GM21390 (cell line): ENCODE measurements around the gene NCF1.
"Not testable (repeated sequence)": the region's sequence is repeated elsewhere in the genome, so short reads cannot be mapped to it uniquely, and the experiment has no call there.

Source experiments
- ATAC-seq: cut with Tn5 transposase; IDR thresholded peaks from one replicate; pipeline ENCODE4 v1.9.1; 2021; ENCODE audit not compliant: unreplicated experiment

The NCF1 gene

DNA sequence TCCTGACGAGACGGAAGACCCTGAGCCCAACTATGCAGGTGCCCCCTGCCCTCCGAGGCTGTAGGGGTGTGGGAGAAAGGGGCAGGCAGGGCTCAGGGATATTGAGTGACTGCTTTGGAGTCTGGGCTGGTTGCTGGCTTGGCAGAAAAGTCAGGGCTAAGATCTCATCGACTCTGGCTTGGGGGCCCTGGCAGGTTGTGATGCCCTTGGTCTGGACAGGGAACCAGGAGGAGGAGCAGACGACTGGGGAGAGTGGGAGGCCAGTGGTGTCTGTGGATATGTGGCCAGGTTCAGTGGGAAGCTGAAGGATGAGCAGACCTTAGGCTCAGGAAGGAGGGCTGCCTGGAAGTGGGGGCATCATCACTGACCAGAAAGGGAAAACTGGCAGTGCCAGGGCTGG, 9.8 kb downstream of the NCF1 start:
- ATAC-seq = not testable (repeated sequence)

DNA sequence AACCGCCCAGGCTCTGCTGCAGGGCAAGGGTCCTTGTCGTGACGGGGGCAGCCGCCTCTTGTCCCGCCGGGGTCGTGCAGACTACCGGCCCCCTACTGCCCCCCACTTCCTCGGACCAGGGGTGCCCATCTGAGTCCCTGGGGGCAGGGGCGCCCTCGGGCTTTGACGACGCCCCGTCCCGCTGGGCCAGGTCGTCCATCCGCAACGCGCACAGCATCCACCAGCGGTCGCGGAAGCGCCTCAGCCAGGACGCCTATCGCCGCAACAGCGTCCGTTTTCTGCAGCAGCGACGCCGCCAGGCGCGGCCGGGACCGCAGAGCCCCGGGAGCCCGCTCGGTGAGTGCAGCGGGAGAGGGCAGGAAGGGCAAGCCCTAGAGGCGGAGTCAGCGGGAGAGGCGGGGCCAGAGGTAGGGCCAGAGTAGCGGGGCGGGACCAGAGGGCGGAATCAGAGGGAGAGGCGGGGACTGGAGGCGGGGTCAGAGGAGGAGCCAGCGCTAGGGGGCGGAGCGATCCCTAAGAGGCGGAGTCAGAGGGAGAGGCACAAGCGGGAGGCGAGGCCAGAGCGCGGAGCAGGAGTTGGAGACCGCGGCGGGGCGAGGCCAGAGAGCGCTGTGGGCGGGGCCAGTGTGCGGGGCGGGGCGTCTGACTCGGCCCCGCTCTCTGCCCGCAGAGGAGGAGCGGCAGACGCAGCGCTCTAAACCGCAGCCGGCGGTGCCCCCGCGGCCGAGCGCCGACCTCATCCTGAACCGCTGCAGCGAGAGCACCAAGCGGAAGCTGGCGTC, 14.7 kb downstream of the NCF1 start:
- ATAC-seq = peak; percentile 85

DNA sequence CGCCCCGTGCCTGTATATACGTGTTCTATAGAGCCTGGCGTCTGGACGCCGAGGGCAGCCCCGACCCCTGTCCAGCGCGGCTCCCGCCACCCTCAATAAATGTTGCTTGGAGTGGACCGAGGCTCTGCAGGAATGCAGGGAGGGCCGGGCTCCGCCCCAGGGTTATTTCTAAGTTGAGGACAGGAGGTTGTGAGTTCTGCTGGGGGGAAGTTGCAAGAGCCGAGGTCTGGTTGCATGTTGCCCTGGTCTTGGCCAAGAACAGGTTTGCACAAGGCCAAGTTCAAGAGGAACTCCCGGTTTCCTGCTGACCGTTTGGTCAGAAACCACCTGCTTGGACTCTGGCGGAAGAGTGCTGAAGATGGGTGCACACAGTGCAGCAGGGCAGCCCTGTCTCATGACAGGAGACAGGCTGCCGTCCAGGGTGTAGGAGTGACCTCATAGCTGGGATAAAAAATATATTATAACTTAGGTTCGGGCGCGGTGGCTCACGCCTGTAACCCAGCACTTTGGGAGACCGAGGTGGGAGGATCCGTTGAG, 15.5 kb downstream of the NCF1 start:
- not testable (repeated sequence) for ATAC-seq

DNA sequence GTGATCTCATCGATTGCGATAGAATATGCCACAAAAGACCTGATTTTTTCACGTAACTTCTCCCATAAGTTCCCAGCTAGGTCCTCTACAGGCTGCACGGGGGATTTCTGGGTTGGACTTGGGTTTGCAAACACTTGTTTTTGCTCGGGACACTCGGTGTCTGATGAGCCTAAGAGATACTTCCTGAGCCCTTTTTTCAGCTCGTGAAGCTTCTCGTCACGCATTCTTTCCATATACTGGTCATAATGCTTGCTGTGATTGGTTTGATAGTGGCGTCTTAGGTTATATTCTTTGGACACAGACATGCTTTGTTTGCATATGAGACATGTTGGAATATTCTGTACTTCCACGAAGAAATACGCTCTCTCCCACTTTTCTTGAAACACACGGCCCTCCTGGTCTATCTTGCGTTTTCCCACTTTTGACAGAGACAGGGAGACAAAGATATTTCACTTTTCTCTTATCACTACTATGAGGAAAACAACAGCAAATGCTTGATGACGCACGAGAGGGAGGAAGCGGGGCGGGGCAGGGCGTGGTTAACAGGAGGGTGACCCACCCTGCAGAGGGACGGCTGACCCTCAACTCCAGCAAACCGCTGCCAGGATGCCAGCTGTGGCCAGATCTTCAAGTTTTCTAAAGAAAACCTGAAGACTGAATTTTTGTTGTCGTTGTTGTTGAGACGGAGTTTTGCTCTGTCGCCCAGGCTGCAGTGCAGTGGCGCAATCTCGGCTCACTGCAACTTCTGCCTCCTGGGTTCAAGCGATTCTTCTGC, 24.2 kb downstream of the NCF1 start:
- not testable (repeated sequence) for ATAC-seq

DNA sequence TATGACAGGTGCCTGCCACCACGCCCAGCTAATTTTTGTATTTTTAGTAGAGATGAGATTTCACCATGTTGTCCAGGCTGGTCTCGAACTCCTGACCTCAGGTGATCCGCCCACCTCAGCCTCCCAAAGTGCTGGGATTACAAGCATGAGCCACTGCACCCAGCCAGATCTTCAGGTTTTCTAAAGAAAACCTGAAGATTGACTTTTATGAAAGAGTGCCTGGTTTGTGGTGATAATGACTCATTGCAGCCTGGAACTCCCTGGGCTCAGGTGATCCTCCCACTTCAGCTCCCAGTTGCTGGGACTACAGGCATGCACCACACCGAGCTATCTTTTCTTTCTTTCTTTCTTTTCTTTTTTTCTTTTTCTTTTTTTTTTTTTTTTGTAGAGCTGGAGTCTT, 24.8 kb downstream of the NCF1 start:
- ATAC-seq = not testable (repeated sequence)

DNA sequence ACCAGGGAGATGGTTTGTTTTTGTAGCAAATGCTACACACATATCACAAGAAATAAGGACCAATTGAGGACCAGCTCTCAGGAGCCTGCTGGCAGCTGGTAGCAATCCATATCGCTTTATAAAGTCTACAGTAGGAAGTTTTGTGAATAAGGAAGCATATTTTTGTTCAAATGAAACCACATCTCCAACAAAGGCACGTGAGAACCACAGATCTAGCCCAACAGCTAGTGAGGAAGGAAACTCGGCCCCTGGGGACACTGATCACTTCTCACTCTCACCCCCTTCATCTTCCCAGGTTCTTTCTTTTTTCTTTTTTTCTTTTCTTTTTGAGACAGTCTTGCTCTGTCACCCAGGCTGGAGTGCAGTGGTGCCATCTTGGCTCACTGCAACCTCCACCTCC, 42.1 kb downstream of the NCF1 start:
- ATAC-seq = not testable (repeated sequence)

DNA sequence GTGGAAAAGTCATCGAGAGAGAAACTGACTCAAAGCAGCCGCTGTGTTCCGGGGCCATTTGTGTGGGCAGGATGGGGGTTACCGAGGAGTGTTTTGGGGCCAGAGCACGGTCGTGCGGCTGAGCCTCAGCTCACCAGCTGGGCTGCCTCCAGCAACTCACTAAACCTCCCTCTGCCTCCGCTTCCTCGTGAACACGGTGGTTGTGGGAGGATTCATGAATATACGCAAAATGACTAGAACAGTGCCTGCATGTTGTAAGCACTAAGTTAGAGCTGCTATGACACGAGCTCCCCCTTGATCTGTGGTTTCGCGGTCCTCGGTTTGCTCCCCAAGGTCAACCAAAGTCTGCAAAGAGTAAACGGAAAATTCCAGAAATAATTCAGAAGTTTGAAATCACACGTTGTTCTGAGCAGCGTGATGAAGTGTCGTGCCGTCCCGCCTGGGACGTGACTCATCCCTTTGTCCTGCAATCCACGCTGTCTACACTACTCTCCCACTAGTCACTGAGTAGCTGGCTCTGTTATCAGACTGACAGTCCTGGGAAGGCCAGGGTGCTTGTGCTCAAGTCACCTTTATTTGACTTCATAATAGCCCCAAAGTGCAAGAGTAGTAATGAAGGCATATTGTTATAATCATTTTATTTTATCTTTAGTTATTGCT, 46.5 kb downstream of the NCF1 start:
- ATAC-seq = peak; percentile 87

DNA sequence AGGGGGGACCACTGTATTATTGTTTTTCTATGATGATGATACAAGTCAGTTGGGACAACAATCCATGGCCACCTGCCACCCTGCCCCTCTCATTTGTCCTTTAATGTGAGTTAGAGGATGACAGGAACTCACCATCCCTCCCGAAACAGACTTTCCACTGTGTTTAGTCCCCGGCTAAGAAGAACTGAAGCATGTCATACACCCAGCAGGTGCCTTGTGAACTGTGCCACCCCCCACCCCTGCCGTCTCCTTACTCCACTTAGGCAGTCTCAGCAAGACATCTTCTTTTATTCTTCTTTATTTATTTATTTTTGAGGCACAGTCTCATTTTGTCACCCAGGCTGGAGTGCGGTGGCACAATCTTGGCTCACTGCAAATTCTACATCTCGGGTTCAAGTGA, 47.4 kb downstream of the NCF1 start:
- not testable (repeated sequence) for ATAC-seq

DNA sequence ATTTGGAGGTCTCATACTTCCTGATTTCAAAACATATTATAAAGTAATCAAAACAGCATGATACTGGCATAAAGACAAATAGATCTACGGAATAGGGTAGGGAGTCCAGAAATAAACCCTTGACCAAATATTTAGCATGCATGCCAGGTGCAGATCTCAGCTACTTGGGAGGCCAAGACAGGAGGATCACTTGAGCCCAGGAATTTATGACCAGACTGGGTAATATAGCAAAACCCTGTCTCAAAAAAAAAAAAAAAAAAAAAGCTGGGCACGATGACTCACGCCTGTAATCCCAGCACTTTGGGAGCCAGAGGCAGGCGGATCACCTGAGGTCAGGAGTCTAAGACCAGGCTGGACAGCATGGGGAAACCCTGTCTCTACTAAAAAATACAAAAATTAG, 56.1 kb downstream of the NCF1 start:
- not testable (repeated sequence) for ATAC-seq

DNA sequence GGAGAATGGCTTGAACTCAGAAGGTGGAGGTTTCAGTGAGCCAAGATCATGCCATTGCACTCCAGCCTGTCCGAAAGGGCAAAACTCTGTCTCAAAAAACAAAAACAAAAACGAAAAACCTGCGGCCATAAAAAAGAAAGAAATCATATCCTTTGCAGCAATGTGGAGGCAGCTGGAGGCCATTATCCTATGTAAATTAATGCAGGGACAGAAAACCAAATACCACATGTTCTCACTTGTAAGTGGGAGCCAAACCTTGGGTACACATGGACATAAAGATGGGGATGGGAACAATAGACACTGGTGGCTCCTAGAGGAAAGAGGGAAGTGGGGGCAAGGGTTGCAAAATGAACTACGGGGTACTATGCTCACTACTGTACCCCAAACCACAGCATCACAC, 56.6 kb downstream of the NCF1 start:
- not testable (repeated sequence) for ATAC-seq
